Calu3 (cell line): ENCODE measurements around the gene NPHP4. TPM values are rescaled to one million over a fixed set of nuclear protein-coding genes. Genes with fewer than 3 reads are reported as not detected.

Experiments used
- BruUV-seq: library from RNA; stranded (reverse); fragments of 400-500 nt; replicated peaks from 2 replicates; lab custom pipeline; 2021; lab: Mats Ljungman, UMichigan
- CTCF ChIA-PET: fragments of 300-600 bp; sonication (Branson Sonifier 250); formaldehyde crosslinking; loops from one replicate; lab custom pipeline; 2022; ENCODE audit warnings: antibody characterized with exemption; lab: Charles Lee
- DNase-seq: peaks from one replicate; pipeline ENCODE4 v3.0.0; 2022
- H3K27ac Mint-ChIP-seq: one replicate; pipeline ENCODE4 v1.8.0; 2022; ENCODE audit warnings: mixed read lengths; ENCODE audit not compliant: unreplicated experiment
- H3K27me3 Mint-ChIP-seq: one replicate; pipeline ENCODE4 v1.8.0; 2022; ENCODE audit warnings: mixed read lengths; ENCODE audit not compliant: unreplicated experiment
- H3K36me3 Mint-ChIP-seq: one replicate; pipeline ENCODE4 v1.8.0; 2022; ENCODE audit warnings: mild to moderate bottlenecking, moderate library complexity, mixed read lengths; ENCODE audit not compliant: insufficient read depth, unreplicated experiment
- H3K4me1 Mint-ChIP-seq: one replicate; pipeline ENCODE4 v1.8.0; 2022; ENCODE audit warnings: mild to moderate bottlenecking, low read depth, mixed read lengths; ENCODE audit not compliant: unreplicated experiment
- H3K4me3 Mint-ChIP-seq: one replicate; pipeline ENCODE4 v1.8.0; 2022; ENCODE audit warnings: mild to moderate bottlenecking, low read depth, moderate library complexity, mixed read lengths; ENCODE audit not compliant: unreplicated experiment
- H3K9me3 Mint-ChIP-seq: one replicate; pipeline ENCODE4 v1.8.0; 2022; ENCODE audit warnings: low read depth, mixed read lengths; ENCODE audit not compliant: unreplicated experiment
- intact Hi-C: fragments of 100-400 bp; cut with micrococcal nuclease; formaldehyde crosslinking; loops from one replicate; pipeline ENCODE4 v1.10.0; 2022; ENCODE audit not compliant: unreplicated experiment
- total RNA-seq: library from RNA; stranded (reverse); gene quantifications from 2 replicates; pipeline ENCODE4 v1.2.3, GENCODE V29; 2022
- TF ChIP-seq, protein P1 (sequence below): fragments of 200-600 bp; IDR thresholded peaks from one replicate; pipeline ENCODE4 v1.8.0; 2022; ENCODE audit warnings: antibody characterized with exemption; ENCODE audit not compliant: unreplicated experiment

NPHP4 gene
- total RNA-seq, 1 experiment from 2014 or later: 11.1 TPM

DNA sequence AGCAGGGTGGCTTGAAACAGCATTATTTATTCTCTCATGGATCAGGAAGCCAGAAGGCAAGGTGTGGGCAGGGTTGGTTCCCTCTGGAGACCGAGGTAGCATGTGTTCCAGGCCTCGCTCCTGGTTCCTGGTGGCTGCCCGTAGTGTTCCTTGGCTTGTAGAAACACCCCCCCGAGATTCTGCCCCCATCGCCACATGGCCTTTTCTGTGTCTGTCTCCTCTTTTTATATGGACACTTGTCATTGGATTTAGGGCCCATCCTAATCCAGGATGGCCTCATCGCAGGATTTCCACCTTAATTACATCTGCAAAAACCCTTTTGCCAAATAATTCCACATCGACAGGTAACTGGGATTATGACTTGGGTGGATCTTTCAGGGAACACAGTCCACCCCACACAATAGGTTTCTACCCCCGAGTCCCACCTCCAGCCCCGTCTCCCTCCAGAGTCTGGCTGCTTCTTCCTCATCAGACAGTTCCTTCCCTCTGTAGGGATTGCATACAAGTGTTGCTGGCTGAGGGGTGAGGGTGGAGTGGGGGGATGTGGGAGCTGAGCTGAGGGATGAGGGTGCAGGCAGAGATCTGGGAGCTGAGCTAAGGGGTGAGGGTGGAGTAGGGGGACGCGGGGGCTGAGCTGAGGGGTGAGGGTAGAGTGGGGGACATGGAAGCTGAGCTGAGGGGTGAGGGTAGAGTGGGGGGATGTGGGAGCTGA lies 12.3 kb upstream of the NPHP4 start:
- Mint-ChIP-seq H3K4me3 (no peak overlapping the region), H3K36me3 (no peaks in the 10 kb centered on the region), H3K27me3 (no peaks in the 10 kb centered on the region), H3K4me1 (no peaks in the 10 kb centered on the region), H3K9me3 (no peaks in the 10 kb centered on the region), H3K27ac (no peak overlapping the region)
- CTCF ChIA-PET: no interaction called here
- TF ChIP-seq, protein P1, sequence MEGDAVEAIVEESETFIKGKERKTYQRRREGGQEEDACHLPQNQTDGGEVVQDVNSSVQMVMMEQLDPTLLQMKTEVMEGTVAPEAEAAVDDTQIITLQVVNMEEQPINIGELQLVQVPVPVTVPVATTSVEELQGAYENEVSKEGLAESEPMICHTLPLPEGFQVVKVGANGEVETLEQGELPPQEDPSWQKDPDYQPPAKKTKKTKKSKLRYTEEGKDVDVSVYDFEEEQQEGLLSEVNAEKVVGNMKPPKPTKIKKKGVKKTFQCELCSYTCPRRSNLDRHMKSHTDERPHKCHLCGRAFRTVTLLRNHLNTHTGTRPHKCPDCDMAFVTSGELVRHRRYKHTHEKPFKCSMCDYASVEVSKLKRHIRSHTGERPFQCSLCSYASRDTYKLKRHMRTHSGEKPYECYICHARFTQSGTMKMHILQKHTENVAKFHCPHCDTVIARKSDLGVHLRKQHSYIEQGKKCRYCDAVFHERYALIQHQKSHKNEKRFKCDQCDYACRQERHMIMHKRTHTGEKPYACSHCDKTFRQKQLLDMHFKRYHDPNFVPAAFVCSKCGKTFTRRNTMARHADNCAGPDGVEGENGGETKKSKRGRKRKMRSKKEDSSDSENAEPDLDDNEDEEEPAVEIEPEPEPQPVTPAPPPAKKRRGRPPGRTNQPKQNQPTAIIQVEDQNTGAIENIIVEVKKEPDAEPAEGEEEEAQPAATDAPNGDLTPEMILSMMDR: no peak
- intact Hi-C loops: no loop called here
- BruUV-seq: no TSS peak
- DNase-seq: no peak

DNA sequence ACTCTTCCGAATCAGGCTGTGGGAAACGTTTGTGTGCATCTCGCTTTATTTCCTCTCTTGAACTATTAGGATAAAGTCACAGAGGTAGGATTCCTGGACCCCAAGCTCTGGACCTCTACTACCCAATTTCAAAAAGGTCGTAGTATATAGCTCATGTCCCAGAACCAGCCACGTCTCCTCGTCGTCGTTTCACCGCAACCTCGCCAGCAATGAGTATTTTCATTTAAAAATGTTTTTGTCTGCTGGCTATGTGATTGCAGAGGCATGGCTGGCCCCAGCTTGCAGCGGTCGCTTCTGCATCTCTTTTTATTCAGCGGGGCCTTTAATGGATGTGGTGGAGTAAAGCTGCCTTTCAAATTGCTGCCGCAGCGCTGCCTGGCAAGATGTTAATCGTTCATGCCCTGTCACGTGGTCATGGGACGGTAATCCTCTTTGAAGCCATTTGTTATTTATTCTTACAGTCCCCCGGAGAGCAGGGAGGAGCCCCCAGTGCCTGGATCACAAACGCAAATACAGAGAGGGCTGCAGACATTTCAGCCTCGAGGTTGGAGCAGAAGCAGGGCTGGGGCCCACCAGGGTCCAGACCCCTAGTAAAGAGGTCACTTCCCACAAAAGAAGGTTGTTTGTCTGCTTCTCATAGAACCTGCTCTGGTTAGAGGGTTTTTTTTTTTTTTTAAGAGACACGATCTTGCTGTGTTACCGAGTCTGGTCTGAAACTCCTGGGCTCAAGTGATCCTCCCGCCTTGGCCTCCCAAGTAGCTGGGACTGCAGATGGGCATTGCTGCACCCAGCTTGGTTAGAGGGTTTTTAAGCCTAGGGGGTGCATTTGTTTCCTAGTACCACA lies 11.6 kb upstream of the NPHP4 start:
- Mint-ChIP-seq H3K4me3 (no peak overlapping the region), H3K27me3 (no peaks in the 10 kb centered on the region), H3K4me1 (no peaks in the 10 kb centered on the region), H3K9me3 (no peaks in the 10 kb centered on the region), H3K27ac (no peak overlapping the region), H3K36me3 (no peaks in the 10 kb centered on the region)
- no TSS peak for BruUV-seq
- TF ChIP-seq, protein P1: no peak
- no peak for DNase-seq
- intact Hi-C loops: no loop called here
- CTCF ChIA-PET: no interaction called here

DNA sequence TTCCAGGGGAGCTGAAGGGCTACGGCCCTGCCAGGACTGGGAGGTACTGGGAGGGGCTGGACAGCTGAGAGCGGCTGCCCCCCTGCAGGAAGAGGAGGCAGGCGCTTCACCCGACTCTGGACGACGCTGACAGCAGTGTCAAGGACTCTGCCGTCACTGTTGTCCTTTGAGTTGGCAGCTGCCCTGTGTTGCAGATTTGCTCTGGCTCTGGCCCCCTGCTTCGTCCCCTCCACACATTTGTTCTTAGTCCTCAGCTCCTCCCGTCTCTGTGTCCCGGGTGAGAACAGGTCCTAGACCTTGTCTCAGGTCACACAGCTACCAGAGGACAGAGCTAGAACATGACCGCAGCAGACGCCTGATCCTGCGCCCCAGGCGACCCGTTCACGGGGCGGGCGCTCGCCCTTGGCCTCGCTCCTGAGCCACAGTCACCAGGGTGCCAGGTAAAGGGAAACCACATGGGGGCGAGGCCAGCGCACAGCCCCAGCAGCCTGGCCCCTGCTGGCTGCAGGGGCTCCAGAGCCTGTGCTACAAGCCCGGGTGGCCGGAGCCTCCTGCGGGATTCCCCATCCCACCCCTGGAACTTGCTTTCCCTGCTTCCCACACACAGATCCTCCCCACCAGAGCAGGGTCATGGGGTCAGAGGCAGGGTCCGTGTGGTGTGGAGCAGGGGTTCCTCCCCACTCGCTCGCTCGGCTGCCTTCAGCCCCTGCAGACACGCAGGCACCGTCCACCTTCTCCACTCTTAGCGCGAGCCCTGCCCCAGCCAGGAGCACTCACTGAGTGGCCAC lies 10.7 kb upstream of the NPHP4 start:
- TF ChIP-seq, protein P1: no peak
- no TSS peak for BruUV-seq
- Mint-ChIP-seq H3K27ac (no peak overlapping the region), H3K9me3 (no peaks in the 10 kb centered on the region), H3K4me3 (no peak overlapping the region), H3K4me1 (no peaks in the 10 kb centered on the region), H3K36me3 (no peaks in the 10 kb centered on the region), H3K27me3 (no peaks in the 10 kb centered on the region)
- intact Hi-C loops: no loop called here
- DNase-seq: no peak
- CTCF ChIA-PET: no interaction called here

DNA sequence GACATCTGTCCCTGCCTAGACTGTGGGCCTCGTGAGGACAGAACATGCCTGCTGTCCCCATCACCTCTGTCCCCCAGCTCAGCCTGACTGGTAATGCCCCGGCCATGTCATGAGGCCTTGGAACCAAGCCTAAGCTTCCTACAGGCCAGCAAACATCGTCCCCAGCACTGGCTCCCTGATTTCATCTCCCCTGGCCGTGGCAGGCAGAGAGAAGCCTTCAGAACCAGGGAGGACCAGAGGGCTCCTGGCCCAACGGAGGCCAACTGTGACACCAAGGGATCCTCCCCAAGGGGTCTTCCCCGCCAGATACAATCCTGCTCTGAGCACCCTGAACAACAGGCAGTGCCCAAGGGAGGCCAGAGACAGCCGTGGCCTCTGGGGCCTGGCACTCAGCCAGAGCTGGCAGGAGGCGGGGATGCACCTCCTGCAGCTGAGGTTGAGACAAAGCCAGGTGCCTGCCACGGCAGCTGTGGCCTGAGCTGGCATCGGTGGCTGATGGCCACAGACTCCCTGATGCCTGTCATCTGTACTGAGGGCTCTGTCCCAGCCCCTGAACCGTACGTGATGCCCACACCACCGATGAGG lies 9.9 kb upstream of the NPHP4 start:
- peak; percentile 40 for DNase-seq
- no TSS peak for BruUV-seq

More for the DNA sequence above, 9.9 kb upstream of the NPHP4 start:
- CTCF ChIA-PET: no interaction called here
- Mint-ChIP-seq H3K27me3 (no peaks in the 10 kb centered on the region), H3K27ac (no peak overlapping the region), H3K36me3 (no peaks in the 10 kb centered on the region), H3K9me3 (no peaks in the 10 kb centered on the region), H3K4me3 (no peak overlapping the region), H3K4me1 (no peaks in the 10 kb centered on the region)
- intact Hi-C loops: no loop called here
- TF ChIP-seq, protein P1: no peak
